Astrocyte (in vitro differentiated cells and primary cell): ENCODE measurements around the gene APC2.

ENCODE experiments used
- EZH2 ChIP-seq: IDR thresholded peaks from 2 replicates; pipeline ENCODE4 v1.6.1; 2012; ENCODE audit warnings: mild to moderate bottlenecking, low read length, inconsistent platforms; ENCODE audit not compliant: insufficient read depth
- TF ChIP-seq, protein P1 (sequence below): IDR thresholded peaks from 2 replicates; pipeline ENCODE4 v1.5.1; 2011; ENCODE audit warnings: low read depth, mild to moderate bottlenecking, inconsistent platforms, low read length, moderate library complexity; ENCODE audit not compliant: insufficient read depth

DNA sequence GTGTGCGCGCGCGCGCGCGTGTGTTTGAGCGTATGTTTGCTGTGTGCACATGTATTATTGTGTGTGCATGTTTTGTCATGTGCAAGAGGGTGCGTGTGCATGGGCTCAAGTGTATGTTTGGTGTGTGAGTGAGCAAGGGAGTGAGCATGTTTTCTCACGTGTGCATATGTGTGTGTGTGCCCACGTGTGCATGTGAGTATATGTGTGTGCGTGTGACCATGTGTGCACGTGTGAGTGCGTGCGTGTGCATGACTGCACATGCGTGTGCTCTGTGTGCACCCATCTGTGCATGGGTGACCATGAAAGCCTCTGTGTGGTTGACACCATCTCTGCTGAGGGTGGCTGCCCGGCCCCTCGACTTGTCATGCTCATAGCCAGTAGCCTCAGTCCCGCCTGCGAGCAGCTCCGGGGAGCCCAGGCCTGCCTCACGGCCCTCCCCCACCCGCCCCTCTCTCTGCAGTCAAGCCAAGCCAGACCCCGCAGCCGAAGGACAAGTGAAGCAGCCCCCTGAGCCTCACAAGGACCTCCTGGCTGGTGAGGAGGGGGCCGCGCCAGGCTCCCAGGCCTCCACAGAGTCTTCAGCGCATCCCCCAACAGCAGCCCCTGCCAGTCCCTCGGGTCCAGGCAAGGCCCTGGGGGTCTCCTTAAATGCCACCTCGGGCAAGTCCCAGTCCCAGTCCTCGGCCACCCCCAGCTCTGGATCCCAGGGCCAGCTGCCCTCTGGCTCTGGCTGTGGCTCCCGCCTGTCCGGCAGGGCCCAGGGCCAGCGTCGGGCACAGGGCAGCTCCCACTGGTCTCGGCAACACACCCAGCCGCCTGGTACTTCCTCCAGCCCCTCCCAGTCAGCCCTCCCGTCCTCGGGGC lies 47.0 kb downstream of the APC2 start:
- TF ChIP-seq, protein P1, sequence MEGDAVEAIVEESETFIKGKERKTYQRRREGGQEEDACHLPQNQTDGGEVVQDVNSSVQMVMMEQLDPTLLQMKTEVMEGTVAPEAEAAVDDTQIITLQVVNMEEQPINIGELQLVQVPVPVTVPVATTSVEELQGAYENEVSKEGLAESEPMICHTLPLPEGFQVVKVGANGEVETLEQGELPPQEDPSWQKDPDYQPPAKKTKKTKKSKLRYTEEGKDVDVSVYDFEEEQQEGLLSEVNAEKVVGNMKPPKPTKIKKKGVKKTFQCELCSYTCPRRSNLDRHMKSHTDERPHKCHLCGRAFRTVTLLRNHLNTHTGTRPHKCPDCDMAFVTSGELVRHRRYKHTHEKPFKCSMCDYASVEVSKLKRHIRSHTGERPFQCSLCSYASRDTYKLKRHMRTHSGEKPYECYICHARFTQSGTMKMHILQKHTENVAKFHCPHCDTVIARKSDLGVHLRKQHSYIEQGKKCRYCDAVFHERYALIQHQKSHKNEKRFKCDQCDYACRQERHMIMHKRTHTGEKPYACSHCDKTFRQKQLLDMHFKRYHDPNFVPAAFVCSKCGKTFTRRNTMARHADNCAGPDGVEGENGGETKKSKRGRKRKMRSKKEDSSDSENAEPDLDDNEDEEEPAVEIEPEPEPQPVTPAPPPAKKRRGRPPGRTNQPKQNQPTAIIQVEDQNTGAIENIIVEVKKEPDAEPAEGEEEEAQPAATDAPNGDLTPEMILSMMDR, result no peak
- TF ChIP-seq EZH2, result no peak
